B cell (primary cell): ENCODE results near the gene TBC1D20. TPM values are rescaled to one million over a fixed set of nuclear protein-coding genes. Genes with fewer than 3 reads are reported as not detected.
A peak's percentile ranks its signal among the peaks of the same experiment; 100 is the strongest.

Experiments used
- ATAC-seq: fragments of 200-7000 bp; cut with Tn5 transposase; one replicate; pipeline ENCODE4 v1.10.0; 2021; ENCODE audit warnings: low read depth, mild to moderate bottlenecking, moderate number of reproducible peaks, moderate library complexity
- CTCF ChIA-PET: fragments of 350-600 bp; sonication (Branson Sonifier 250); formaldehyde crosslinking; loops from one replicate; lab custom pipeline; 2021; ENCODE audit warnings: antibody characterized with exemption, inconsistent platforms; lab: Charles Lee
- POLR2A ChIA-PET: fragments of 350-600 bp; sonication (Branson Sonifier 250); formaldehyde crosslinking; loops from one replicate; lab custom pipeline; 2021; ENCODE audit warnings: antibody characterized with exemption; lab: Charles Lee
- DNase-seq: peaks from one replicate; pipeline ENCODE4 v3.0.0; 2013
- H2AFZ ChIP-seq: 2 replicates; pipeline ENCODE4 v1.6.1; 2012; ENCODE audit warnings: mild to moderate bottlenecking, low read depth, low read length; ENCODE audit not compliant: insufficient read depth, poor library complexity, severe bottlenecking
- H3K27ac ChIP-seq, 2 donors: 1 replicate in 1 of 2; 2 replicates in 1 of 2; pipeline ENCODE4 v1.5.1; 2012 to 2013; ENCODE audit warnings: low read length in 2 of 2, mild to moderate bottlenecking in 2 of 2, moderate library complexity in 1 of 2
- H3K27me3 ChIP-seq, 4 experiments: fragments of 200-600 bp in 1 of 4; sonication (generic) in 1 of 4; replicated peaks in 1 of 4; 1 replicate in 2 of 4; 2 replicates in 2 of 4; pipeline versions ENCODE4 v1.6.1 to v1.7.0; 2013 to 2016; ENCODE audit warnings: low read length in 3 of 4, mild to moderate bottlenecking in 2 of 4, mixed read lengths in 1 of 4, moderate library complexity in 1 of 4; ENCODE audit not compliant: insufficient read depth in 4 of 4, control insufficient read depth in 3 of 4; ENCODE audit errors: control extremely low read depth in 1 of 4
- H3K36me3 ChIP-seq, 2 experiments: replicated peaks in 1 of 2; 1 replicate in 1 of 2; 2 replicates in 1 of 2; pipeline versions ENCODE4 v1.6.1 to v1.7.1; 2013; ENCODE audit warnings: low read length in 1 of 2; ENCODE audit not compliant: insufficient read depth in 2 of 2, control insufficient read depth in 1 of 2; ENCODE audit errors: control extremely low read depth in 1 of 2, extremely low read depth in 1 of 2
- H3K4me1 ChIP-seq, 2 donors: fragments of 200-600 bp in 1 of 2; sonication (generic) in 1 of 2; 1 replicate in 1 of 2; 2 replicates in 1 of 2; pipeline versions ENCODE4 v1.5.1 to v1.6.1; 2013 to 2017; ENCODE audit warnings: low read length in 2 of 2; ENCODE audit not compliant: control insufficient read depth in 2 of 2, insufficient read depth in 2 of 2
- H3K4me2 ChIP-seq: replicated peaks from 2 replicates; pipeline ENCODE3; 2012; ENCODE audit warnings: mild to moderate bottlenecking, low read depth, low read length; ENCODE audit not compliant: poor library complexity, severe bottlenecking
- H3K4me3 ChIP-seq, 5 experiments: fragments of 200-600 bp in 1 of 5; sonication (generic) in 1 of 5; 1 replicate in 3 of 5; 2 replicates in 2 of 5; pipeline versions ENCODE4 v1.5.1 to v1.7.0; 2011 to 2016; ENCODE audit warnings: low read length in 4 of 5, mild to moderate bottlenecking in 4 of 5, low read depth in 2 of 5, control low read depth in 1 of 5, moderate library complexity in 1 of 5; ENCODE audit not compliant: insufficient read depth in 1 of 5; ENCODE audit errors: control extremely low read depth in 1 of 5, extremely low read depth in 1 of 5
- H3K79me2 ChIP-seq: fragments of 200-600 bp; sonication (generic); one replicate; pipeline ENCODE4 v1.6.0; 2016; ENCODE audit warnings: low read length; ENCODE audit not compliant: control insufficient read depth, insufficient read depth
- H3K9ac ChIP-seq: fragments of 200-600 bp; sonication (generic); 2 replicates; pipeline ENCODE4 v1.6.1; 2017; ENCODE audit warnings: mild to moderate bottlenecking, low read length, moderate library complexity
- H3K9me3 ChIP-seq, 3 donors: one replicate each; pipeline versions ENCODE4 v1.6.1 to v1.7.1; 2013; ENCODE audit warnings: low read length in 2 of 3; ENCODE audit not compliant: control insufficient read depth in 2 of 3, insufficient read depth in 1 of 3; ENCODE audit errors: control extremely low read depth in 1 of 3
- H4K20me1 ChIP-seq: 2 replicates; pipeline ENCODE4 v1.6.0; 2012; ENCODE audit warnings: mild to moderate bottlenecking, low read length; ENCODE audit not compliant: insufficient read depth, control insufficient read depth, poor library complexity, severe bottlenecking
- H3K27ac Mint-ChIP-seq: one replicate; pipeline ENCODE4 v1.8.0; 2021; ENCODE audit warnings: mixed read lengths
- H3K27me3 Mint-ChIP-seq: one replicate; pipeline ENCODE4 v1.8.0; 2021; ENCODE audit warnings: mixed read lengths
- H3K4me1 Mint-ChIP-seq: one replicate; pipeline ENCODE4 v1.8.0; 2021; ENCODE audit warnings: mixed read lengths
- H3K4me3 Mint-ChIP-seq: one replicate; pipeline ENCODE4 v1.8.0; 2021; ENCODE audit warnings: mixed read lengths
- H3K9me3 Mint-ChIP-seq: one replicate; pipeline ENCODE4 v1.8.0; 2022; ENCODE audit warnings: mixed read lengths; ENCODE audit not compliant: insufficient read depth
- CTCF ChIP-seq: fragments of 200-600 bp; IDR thresholded peaks from one replicate; pipeline ENCODE4 v1.8.0; 2022; ENCODE audit warnings: antibody characterized with exemption, mild to moderate bottlenecking
- EZH2 ChIP-seq: IDR thresholded peaks from 2 replicates; pipeline ENCODE4 v1.6.1; 2012; ENCODE audit warnings: borderline replicate concordance, low read depth, mild to moderate bottlenecking, moderate library complexity, low read length; ENCODE audit not compliant: insufficient read depth, poor library complexity, severe bottlenecking
- WGBS: methylation state at CpG from one replicate; pipeline ENCODE4 v1.1.5; 2013; ENCODE audit warnings: missing lambda C conversion rate; ENCODE audit not compliant: insufficient coverage; 5-methylcytosine and 5-hydroxymethylcytosine counted together
- intact Hi-C: fragments of 100-400 bp; cut with micrococcal nuclease; formaldehyde crosslinking; loops from one replicate; pipeline ENCODE4 v1.10.0; 2022
- polyA plus RNA-seq: library from polyadenylated mRNA; depleted of rRNA; stranded (reverse); fragments of >200 nt; gene quantifications from 2 replicates; pipeline ENCODE4 v1.2.3, GENCODE V29; 2012
- total RNA-seq, 2 donors: library from RNA; stranded (reverse); fragments of 120-200 nt in 1 of 2; gene quantifications; 1 replicate in 1 of 2; 2 replicates in 1 of 2; pipeline versions ENCODE4 v1.2.3 to v1.2.4, GENCODE V29; 2013 to 2022

Gene TBC1D20
- total and polyA plus RNA-seq, 2 donors (not counting 1 experiment from before 2014, with no cell fraction given), result 31.7 to 40.0 TPM

GRCh38 chr20:437787-438486 is 24.4 kb downstream of the TBC1D20 start:
- peaks cover 3% of the 10 kb centered on the region for H3K79me2 ChIP-seq
- H3K4me1 ChIP-seq, result peaks cover 32 to 45% of the 10 kb centered on the region in 2 donors
- POLR2A ChIA-PET, result no interaction called here
- H3K27me3 ChIP-seq, result no peaks in the 10 kb centered on the region
- ATAC-seq, result no peak
- peaks cover 60% of the 10 kb centered on the region for H3K4me1 Mint-ChIP-seq
- H3K27me3 Mint-ChIP-seq, result no peaks in the 10 kb centered on the region
- peaks cover 3 to 50% of the 10 kb centered on the region in 2 experiments for H3K36me3 ChIP-seq
- H3K4me2 ChIP-seq, result peak overlapping the region; percentile 72
- TF ChIP-seq CTCF (no peak), EZH2 (no peak)
- DNase-seq, result no peak
- peak overlapping the region; percentile 88 for H3K27ac Mint-ChIP-seq
- H3K9me3 Mint-ChIP-seq, result no peaks in the 10 kb centered on the region
- CTCF ChIA-PET, result interaction anchor here (1.6 to 2.3 kb wide), 2 partner anchors 24 to 39 kb away, joined by 3 to 5 read pairs; partner anchors contain the start of gene TBC1D20
- H3K27ac ChIP-seq, result peak overlapping the region; percentile 8 to 74
- no peaks in the 10 kb centered on the region for H3K9me3 ChIP-seq
- peak overlapping the region; percentile 1 to 45 (median 39) for H3K4me3 ChIP-seq
- peak overlapping the region; percentile 63 for H2AFZ ChIP-seq
- WGBS, result 52% methylated on average over 3 of the region's 6 CpGs
- no peaks in the 10 kb centered on the region for H4K20me1 ChIP-seq
- intact Hi-C loops, result no loop called here
- H3K9ac ChIP-seq, result peak overlapping the region; percentile 51
- H3K4me3 Mint-ChIP-seq, result peak overlapping the region; percentile 83

DNA sequence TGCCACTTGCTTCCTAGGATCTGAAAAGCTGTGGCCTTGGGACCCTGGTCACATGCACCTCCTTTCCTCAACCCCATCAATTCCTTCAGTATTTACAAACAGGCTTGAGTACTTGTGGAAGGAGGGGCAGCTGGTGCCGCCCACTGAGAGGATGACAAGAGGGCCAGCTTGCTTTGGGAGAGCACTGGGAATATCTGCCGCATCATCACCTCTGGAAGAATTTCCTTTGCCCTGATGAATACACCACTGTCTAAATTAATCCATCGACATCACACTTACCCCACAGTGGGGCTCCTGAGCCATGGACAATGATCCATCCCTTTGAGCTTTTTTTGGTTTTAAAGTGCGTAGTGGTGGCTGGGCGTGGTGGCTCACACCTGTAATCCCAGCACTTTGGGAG is 25.9 kb downstream of the TBC1D20 start:
- ChIA-PET POLR2A (no interaction called here), CTCF (no interaction called here)
- Histone ChIP-seq H4K20me1 (no peaks in the 10 kb centered on the region), H3K4me1 (peaks cover 32 to 49% of the 10 kb centered on the region in 2 donors), H3K4me2 (no peak overlapping the region), H3K27ac (no peak overlapping the region), H3K4me3 (no peak overlapping the region), H3K9me3 (no peaks in the 10 kb centered on the region), H3K79me2 (peaks cover 3% of the 10 kb centered on the region), H2AFZ (no peak overlapping the region), H3K27me3 (no peaks in the 10 kb centered on the region), H3K36me3 (peaks cover 1 to 42% of the 10 kb centered on the region in 2 experiments), H3K9ac (no peak overlapping the region)
- no peak for ATAC-seq
- no peaks in the 10 kb centered on the region for H3K27me3 Mint-ChIP-seq
- no peak overlapping the region for H3K4me3 Mint-ChIP-seq
- peaks cover 64% of the 10 kb centered on the region for H3K4me1 Mint-ChIP-seq
- intact Hi-C loops, result no loop called here
- no peak overlapping the region for H3K27ac Mint-ChIP-seq
- TF ChIP-seq CTCF (no peak), EZH2 (no peak)
- 100% methylated on average over 1 of the region's 5 CpGs for WGBS
- DNase-seq, result no peak
- H3K9me3 Mint-ChIP-seq, result no peaks in the 10 kb centered on the region
